Measurements from ENCODE around the gene PFKFB3. TPM values are rescaled to one million over a fixed set of nuclear protein-coding genes. Genes with fewer than 3 reads are reported as not detected.

The PFKFB3 gene
- total and polyA plus RNA-seq, 2 of the 13 experiments (the other 11 are each of a cell fraction or from before 2014, with no cell fraction given): 1.2 to 13.3 TPM

- Histone ChIP-seq H3K27me3 (ENCODE audit: control insufficient read depth in 1 of 2, insufficient read depth in 2 of 2, low read length in 2 of 2) (no peaks in the 10 kb centered on the region), H3K36me3 (replicated peaks in 1 of 2; ENCODE audit: control insufficient read depth in 1 of 2, insufficient read depth in 2 of 2, low read length in 2 of 2) (peaks cover 8 to 16% of the 10 kb centered on the region in 2 experiments), H4K20me1 (ENCODE audit: insufficient read depth, low read length) (no peaks in the 10 kb centered on the region), H3K4me2 (ENCODE audit: low read depth, low read length) (no peak overlapping the region), H3K9me3 (ENCODE audit: low read length) (no peaks in the 10 kb centered on the region), H3K79me2 (ENCODE audit: insufficient read depth, low read length) (no peaks in the 10 kb centered on the region), H2AFZ (ENCODE audit: low read length) (no peak overlapping the region), H3K4me3 (replicated peaks in 1 of 3; ENCODE audit: insufficient read depth in 1 of 3, low read depth in 2 of 3, low read length in 3 of 3) (no peak overlapping the region), H3K27ac (ENCODE audit: extremely low read length, insufficient read depth, low read length) (no peak overlapping the region), H3K4me1 (ENCODE audit: insufficient read depth, low read length) (no peaks in the 10 kb centered on the region), H3K9ac (ENCODE audit: insufficient read depth, low read depth, low read length) (no peak overlapping the region)
- ChIA-PET POLR2A (no interaction called here), CTCF (ENCODE audit: low intra/inter-chr PET ratio, low total read pairs) (no interaction called here)
- DNase-seq (ENCODE audit: low spot score) (no peak), ATAC-seq (no peak), FAIRE-seq (no peak)
- 84% methylated on average over 9 of the region's 9 CpGs for WGBS (ENCODE audit: low lambda C conversion rate)
- BruUV-seq (replicated peaks): no TSS peak
- in situ Hi-C loops (cut with HindIII; ENCODE audit: extremely low pct_ligation_motif_present, low pct_unique_long_range_greater_than_20kb) (no loop called here), intact Hi-C loops (cut with micrococcal nuclease; ENCODE audit: unreplicated experiment) (no loop called here)
- TF ChIP-seq MED13 (CRISPR knock-in tag; IDR thresholded peaks at IDR 0.05) (no peak), KLF12 (CRISPR knock-in tag; IDR thresholded peaks at IDR 0.05; ENCODE audit: borderline replicate concordance) (no peak), ATF7 (IDR thresholded peaks at IDR 0.05) (no peak), ATF7 (CRISPR knock-in tag; IDR thresholded peaks at IDR 0.05) (no peak), SMAD1 (CRISPR knock-in tag; IDR thresholded peaks at IDR 0.05; ENCODE audit: borderline replicate concordance, low read depth) (no peak), REST (IDR thresholded peaks at IDR 0.05; ENCODE audit: borderline replicate concordance in 1 of 2, low read depth in 1 of 2, low read length in 2 of 2) (no peak), ZNF30 (CRISPR knock-in tag; IDR thresholded peaks at IDR 0.05) (no peak), SRSF4 (IDR thresholded peaks at IDR 0.05; ENCODE audit: low read depth, low read length, poor library complexity, severe bottlenecking) (no peak), ZNF234 (CRISPR knock-in tag; conservative IDR thresholded peaks at IDR 0.05) (no peak), GTF3A (CRISPR knock-in tag; conservative IDR thresholded peaks at IDR 0.05) (no peak), ZNF704 (CRISPR knock-in tag; IDR thresholded peaks at IDR 0.05; ENCODE audit: borderline replicate concordance) (no peak), PHF21A (CRISPR knock-in tag; IDR thresholded peaks at IDR 0.05) (no peak), ZMAT5 (CRISPR knock-in tag; IDR thresholded peaks at IDR 0.05; ENCODE audit: borderline replicate concordance, low read depth) (no peak), HHEX (CRISPR knock-in tag; IDR thresholded peaks at IDR 0.05) (no peak), U2AF2 (IDR thresholded peaks at IDR 0.05; ENCODE audit: low read depth, low read length) (no peak)
- TF ChIP-seq, protein P1, sequence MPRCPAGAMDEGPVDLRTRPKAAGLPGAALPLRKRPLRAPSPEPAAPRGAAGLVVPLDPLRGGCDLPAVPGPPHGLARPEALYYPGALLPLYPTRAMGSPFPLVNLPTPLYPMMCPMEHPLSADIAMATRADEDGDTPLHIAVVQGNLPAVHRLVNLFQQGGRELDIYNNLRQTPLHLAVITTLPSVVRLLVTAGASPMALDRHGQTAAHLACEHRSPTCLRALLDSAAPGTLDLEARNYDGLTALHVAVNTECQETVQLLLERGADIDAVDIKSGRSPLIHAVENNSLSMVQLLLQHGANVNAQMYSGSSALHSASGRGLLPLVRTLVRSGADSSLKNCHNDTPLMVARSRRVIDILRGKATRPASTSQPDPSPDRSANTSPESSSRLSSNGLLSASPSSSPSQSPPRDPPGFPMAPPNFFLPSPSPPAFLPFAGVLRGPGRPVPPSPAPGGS (CRISPR knock-in tag; IDR thresholded peaks at IDR 0.05): no peak
- TF ChIP-seq, protein P2, sequence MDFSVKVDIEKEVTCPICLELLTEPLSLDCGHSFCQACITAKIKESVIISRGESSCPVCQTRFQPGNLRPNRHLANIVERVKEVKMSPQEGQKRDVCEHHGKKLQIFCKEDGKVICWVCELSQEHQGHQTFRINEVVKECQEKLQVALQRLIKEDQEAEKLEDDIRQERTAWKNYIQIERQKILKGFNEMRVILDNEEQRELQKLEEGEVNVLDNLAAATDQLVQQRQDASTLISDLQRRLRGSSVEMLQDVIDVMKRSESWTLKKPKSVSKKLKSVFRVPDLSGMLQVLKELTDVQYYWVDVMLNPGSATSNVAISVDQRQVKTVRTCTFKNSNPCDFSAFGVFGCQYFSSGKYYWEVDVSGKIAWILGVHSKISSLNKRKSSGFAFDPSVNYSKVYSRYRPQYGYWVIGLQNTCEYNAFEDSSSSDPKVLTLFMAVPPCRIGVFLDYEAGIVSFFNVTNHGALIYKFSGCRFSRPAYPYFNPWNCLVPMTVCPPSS (IDR thresholded peaks at IDR 0.05): no peak
Observed at GRCh38 chr10:6237199-6237530, 34.4 kb downstream of the PFKFB3 start.
